ENCODE measurements around the gene FOXD4L5.
"Not testable (repeated sequence)": the region's sequence is repeated elsewhere in the genome, so short reads cannot be mapped to it uniquely, and the experiment has no call there.

DNA sequence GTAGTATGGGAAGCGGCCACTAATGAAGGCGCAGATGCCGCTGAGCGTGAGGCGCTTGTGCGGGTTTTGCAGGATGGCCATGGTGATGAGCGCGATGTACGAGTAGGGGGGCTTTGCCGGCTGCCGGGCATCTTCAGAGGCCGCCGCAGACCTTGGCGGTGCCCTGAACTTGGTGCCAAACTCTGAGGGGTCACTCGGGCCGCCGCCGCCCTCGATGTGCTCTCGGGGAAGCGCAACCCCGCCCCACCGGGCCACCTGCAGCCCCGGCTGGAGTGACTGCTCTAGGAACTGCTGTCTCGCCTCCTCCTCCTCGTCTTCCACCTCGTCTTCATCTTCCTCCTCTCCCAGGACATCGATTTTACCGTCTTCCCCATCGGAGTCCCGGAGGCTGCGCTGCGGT lies 1.1 kb downstream of the FOXD4L5 start:
- not testable (repeated sequence) for TF ChIP-seq CTCF (IDR thresholded peaks at IDR 0.05; ENCODE audit: low read depth, low read length); EZH2phosphoT487 (IDR thresholded peaks at IDR 0.05; ENCODE audit: low read depth)

All from OCI-LY3 (cell line).